GM18951 (cell line): ENCODE results near the gene ABHD2.
"Not testable (repeated sequence)": the region's sequence is repeated elsewhere in the genome, so short reads cannot be mapped to it uniquely, and the experiment has no call there.

Experiments
- POLR2A ChIP-seq: IDR thresholded peaks from 4 replicates; pipeline ENCODE4 v1.6.1; 2011; ENCODE audit warnings: mild to moderate bottlenecking; ENCODE audit not compliant: insufficient read length, insufficient read depth; ENCODE audit errors: extremely low read depth
- in situ Hi-C: fragments of 300-500 bp; cut with MboI; formaldehyde crosslinking; loops from one replicate; pipeline ENCODE4 v1.12.0; 2022; ENCODE audit warnings: low sequenced_read_pairs, mixed read lengths, inconsistent platforms; ENCODE audit not compliant: unreplicated experiment

The ABHD2 gene

GRCh38 chr15:89087830-89088604, at the start of gene ABHD2:
TSS of gene ABHD2 (plus strand) at chr15:89088456. CDS start at chr15:89116328, 27,872 bp downstream.
- TF ChIP-seq POLR2A = peak; percentile 69
- in situ Hi-C loops = no loop called here

GRCh38 chr15:89039142-89039541, 49.1 kb upstream of the ABHD2 start:
- in situ Hi-C loops = no loop called here
- TF ChIP-seq POLR2A = no peak

GRCh38 chr15:89041507-89041906, 46.7 kb upstream of the ABHD2 start:
- TF ChIP-seq POLR2A = no peak
- in situ Hi-C loops = no loop called here

GRCh38 chr15:89042387-89042786, 45.9 kb upstream of the ABHD2 start:
- no peak for TF ChIP-seq POLR2A
- in situ Hi-C loops = no loop called here

- TF ChIP-seq POLR2A = no peak
- in situ Hi-C loops = no loop called here
These were observed 44.9 kb upstream of the ABHD2 start for GRCh38 chr15:89043031-89044002.

- in situ Hi-C loops = not testable (repeated sequence)
These were observed 39.1 kb upstream of the ABHD2 start for GRCh38 chr15:89049016-89049666.

- no peak for TF ChIP-seq POLR2A
- in situ Hi-C loops = no loop called here
These were observed 36.4 kb upstream of the ABHD2 start for GRCh38 chr15:89051875-89052274.

- no peak for TF ChIP-seq POLR2A
- in situ Hi-C loops = no loop called here
These were observed 35.8 kb upstream of the ABHD2 start for GRCh38 chr15:89052474-89052873.

GRCh38 chr15:89054873-89055272, 33.4 kb upstream of the ABHD2 start:
- in situ Hi-C loops = no loop called here
- TF ChIP-seq POLR2A = no peak

- no peak for TF ChIP-seq POLR2A
- in situ Hi-C loops = no loop called here
These were observed 30.6 kb upstream of the ABHD2 start for GRCh38 chr15:89057506-89058133.

- in situ Hi-C loops = no loop called here
- TF ChIP-seq POLR2A = no peak
These were observed 29.9 kb upstream of the ABHD2 start for GRCh38 chr15:89058376-89058775.

- in situ Hi-C loops = no loop called here
- TF ChIP-seq POLR2A = no peak
These were observed 29.3 kb upstream of the ABHD2 start for GRCh38 chr15:89058876-89059405.
